ENCODE data around the gene FXYD7. TPM values are rescaled to one million over a fixed set of nuclear protein-coding genes. Genes with fewer than 3 reads are reported as not detected.

FXYD7 gene
- total RNA-seq, 1 donor from 2014 or later = not detected

DNA sequence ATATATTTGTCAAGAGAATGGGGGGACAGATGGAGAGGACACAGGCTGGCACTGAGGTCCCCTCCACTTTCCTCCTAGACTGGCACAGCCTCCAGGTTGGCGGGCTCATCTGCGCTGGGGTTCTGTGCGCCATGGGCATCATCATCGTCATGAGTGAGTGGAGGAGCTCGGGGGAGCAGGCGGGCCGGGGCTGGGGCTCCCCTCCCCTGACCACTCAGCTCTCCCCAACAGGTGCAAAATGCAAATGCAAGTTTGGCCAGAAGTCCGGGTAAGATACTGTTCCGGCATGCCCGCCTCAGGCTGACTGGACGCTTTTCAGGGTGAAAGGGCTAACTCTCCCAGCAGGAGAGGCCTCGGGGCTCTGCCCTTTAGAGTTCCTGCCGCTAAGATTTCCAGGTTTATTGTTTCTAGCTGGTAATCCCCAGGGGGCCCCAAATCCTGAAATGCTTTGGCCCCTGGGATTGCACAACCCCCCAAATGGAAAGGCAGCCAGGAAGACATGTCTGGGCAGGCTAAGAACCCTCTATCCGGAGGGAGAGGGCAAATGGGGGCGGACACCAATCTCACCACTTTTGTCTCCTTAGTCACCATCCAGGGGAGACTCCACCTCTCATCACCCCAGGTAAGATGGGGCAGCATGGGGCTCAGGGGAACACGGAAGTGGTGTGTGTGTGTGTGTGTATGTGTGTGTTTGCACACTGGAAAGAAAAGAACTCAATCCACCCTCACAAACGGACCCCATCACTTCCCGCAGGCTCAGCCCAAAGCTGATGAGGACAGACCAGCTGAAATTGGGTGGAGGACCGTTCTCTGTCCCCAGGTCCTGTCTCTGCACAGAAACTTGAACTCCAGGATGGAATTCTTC is 20.1 kb upstream of the FXYD7 start:
- DNase-seq (ENCODE audit: low read depth) = no peak
- no peak overlapping the region for H3K4me3 ChIP-seq (ENCODE audit: low read depth, low read length)

DNA sequence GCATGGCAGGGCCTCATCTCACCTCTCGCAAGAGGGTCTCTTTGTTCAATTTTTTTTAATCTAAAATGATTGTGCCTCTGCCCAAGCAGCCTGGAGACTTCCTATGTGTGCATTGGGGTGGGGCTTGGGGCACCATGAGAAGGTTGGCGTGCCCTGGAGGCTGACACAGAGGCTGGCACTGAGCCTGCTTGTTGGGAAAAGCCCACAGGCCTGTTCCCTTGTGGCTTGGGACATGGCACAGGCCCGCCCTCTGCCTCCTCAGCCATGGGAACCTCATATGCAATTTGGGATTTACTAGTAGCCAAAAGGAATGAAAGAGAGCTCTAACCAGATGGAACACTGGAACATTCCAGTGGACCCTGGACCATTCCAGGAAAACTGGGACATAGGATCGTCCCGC is 19.5 kb upstream of the FXYD7 start:
- Histone ChIP-seq H3K4me3 (ENCODE audit: low read depth, low read length) (no peak overlapping the region), H3K36me3 (ENCODE audit: control insufficient read depth, insufficient read depth, low read length) (no peaks in the 10 kb centered on the region), H3K27me3 (ENCODE audit: control insufficient read depth, insufficient read depth, low read length) (peaks cover 5% of the 10 kb centered on the region)
- DNase-seq (ENCODE audit: low read depth) = no peak
- TF ChIP-seq CTCF (IDR thresholded peaks at IDR 0.05; ENCODE audit: insufficient read depth, low read length, poor library complexity, severe bottlenecking) = no peak

More for the DNA sequence above, 20.1 kb upstream of the FXYD7 start:
- TF ChIP-seq CTCF (IDR thresholded peaks at IDR 0.05; ENCODE audit: insufficient read depth, low read length, poor library complexity, severe bottlenecking) = no peak
- Histone ChIP-seq H3K27me3 (ENCODE audit: control insufficient read depth, insufficient read depth, low read length) (no peaks in the 10 kb centered on the region), H3K36me3 (ENCODE audit: control insufficient read depth, insufficient read depth, low read length) (no peaks in the 10 kb centered on the region)

- peak; percentile 61 for DNase-seq (ENCODE audit: low read depth)
- H3K36me3 ChIP-seq (ENCODE audit: control insufficient read depth, insufficient read depth, low read length) = no peaks in the 10 kb centered on the region
- TF ChIP-seq CTCF (IDR thresholded peaks at IDR 0.05; ENCODE audit: insufficient read depth, low read length, poor library complexity, severe bottlenecking) = no peak
- peaks cover 5% of the 10 kb centered on the region for H3K27me3 ChIP-seq (ENCODE audit: control insufficient read depth, insufficient read depth, low read length)
- H3K4me3 ChIP-seq (ENCODE audit: low read depth, low read length) = peak overlapping the region; percentile 44
Measured at GRCh38 chr19:35124098-35125060, 18.7 kb upstream of the FXYD7 start.

DNA sequence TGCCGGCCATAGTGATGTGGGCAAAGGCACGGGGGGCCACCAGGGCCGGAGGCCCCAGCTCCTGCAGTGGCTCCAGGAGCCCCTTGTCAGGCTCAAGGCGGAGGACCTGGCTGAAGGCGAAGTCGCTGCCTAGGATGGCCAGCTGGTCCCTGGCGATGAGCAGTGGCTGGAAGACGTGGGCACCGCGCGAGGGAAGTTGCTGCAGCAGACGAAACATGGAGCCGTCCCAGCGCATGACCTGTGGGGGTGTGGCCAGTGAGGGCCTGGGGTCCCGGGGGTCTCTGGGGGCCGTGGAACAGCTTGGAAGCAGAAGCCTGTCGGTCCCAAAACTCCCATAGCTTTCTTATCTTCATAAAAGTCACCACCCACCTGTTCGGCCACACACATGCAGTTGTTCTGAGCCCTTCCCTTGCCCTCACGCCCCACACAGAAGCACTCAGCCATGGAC is 17.8 kb upstream of the FXYD7 start:
- no peaks in the 10 kb centered on the region for H3K36me3 ChIP-seq (ENCODE audit: control insufficient read depth, insufficient read depth, low read length)
- peaks cover 5% of the 10 kb centered on the region for H3K27me3 ChIP-seq (ENCODE audit: control insufficient read depth, insufficient read depth, low read length)
- no peak for TF ChIP-seq CTCF (IDR thresholded peaks at IDR 0.05; ENCODE audit: insufficient read depth, low read length, poor library complexity, severe bottlenecking)
- DNase-seq (ENCODE audit: low read depth) = no peak
- no peak overlapping the region for H3K4me3 ChIP-seq (ENCODE audit: low read depth, low read length)

DNA sequence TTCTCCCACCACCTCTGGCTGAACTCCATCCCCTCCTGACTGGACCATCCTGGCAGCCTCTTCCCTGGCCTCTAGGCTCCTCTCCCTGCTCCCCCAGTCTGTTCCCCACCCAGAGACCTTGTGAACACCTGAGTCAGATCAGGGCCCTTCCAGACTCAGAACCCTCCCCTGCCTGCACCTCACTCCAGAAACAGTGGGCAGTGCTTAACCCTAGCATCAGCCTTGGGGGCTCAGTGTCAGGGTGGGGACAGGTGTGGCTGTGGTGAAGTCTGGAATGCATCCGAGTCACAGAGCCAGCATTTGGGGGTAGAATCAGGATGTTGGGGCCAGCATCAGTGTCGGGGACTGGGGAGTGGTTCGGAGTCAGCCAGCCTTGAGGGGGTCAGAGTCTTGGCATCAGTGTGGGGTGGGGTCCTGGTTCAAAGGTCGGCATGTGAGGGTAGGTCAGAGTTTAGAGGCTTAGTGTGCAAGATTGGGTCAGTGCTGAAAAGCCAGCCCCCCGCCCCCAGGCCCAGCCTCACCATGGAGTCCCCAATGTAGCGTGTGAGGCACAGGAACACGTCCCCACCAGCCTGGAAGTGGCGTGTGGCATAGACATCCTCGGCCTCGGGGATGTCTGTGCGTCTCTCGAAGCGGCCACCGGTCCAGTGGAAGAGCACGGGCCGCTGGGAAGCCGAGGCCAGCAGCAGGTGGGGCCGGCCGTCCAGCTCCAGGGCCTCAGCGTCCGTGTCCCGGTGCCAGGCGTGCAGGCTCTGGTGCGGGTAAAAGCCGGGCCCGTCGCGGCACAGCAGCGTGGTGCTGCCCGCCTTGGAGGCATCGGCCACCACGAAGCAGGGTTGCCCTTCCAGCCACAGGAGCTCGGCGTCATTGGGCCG is 17.1 kb upstream of the FXYD7 start:
- H3K36me3 ChIP-seq (ENCODE audit: control insufficient read depth, insufficient read depth, low read length) = no peaks in the 10 kb centered on the region
- DNase-seq (ENCODE audit: low read depth) = no peak
- H3K4me3 ChIP-seq (ENCODE audit: low read depth, low read length) = no peak overlapping the region
- H3K27me3 ChIP-seq (ENCODE audit: control insufficient read depth, insufficient read depth, low read length) = peaks cover 5% of the 10 kb centered on the region
- TF ChIP-seq CTCF (IDR thresholded peaks at IDR 0.05; ENCODE audit: insufficient read depth, low read length, poor library complexity, severe bottlenecking) = no peak

Data from kidney epithelial cell (primary cell).